SK-N-SH treated with all-trans-retinoic acid at 6 μM for 48 hours (cell line): ENCODE results near the gene REPIN1.

Experiments used
- ATAC-seq: fragments of 200-7000 bp; cut with Tn5 transposase; 3 replicates; pipeline ENCODE4 v1.9.1; 2020; ENCODE audit warnings: mild to moderate bottlenecking, moderate library complexity
- ARNTL ChIP-seq: fragments of 450-650 bp; formaldehyde crosslinking; IDR thresholded peaks from 2 replicates; pipeline ENCODE4 v1.5.0; 2020; ENCODE audit warnings: low read depth, mild to moderate bottlenecking, moderate library complexity, borderline replicate concordance
- BACH2 ChIP-seq: fragments of 250-450 bp; sonication (Bioruptor Pico); IDR thresholded peaks from 2 replicates; pipeline ENCODE4 v1.9.0; 2021; ENCODE audit warnings: mild to moderate bottlenecking, borderline replicate concordance
- CSDC2 ChIP-seq: fragments of 250-450 bp; sonication (Bioruptor Pico); IDR thresholded peaks from 2 replicates; pipeline ENCODE4 v1.5.0; 2020; ENCODE audit warnings: mild to moderate bottlenecking, moderate library complexity
- ESRRG ChIP-seq: fragments of 250-450 bp; sonication (Bioruptor Pico); IDR thresholded peaks from 2 replicates; pipeline ENCODE4 v1.6.1; 2021; ENCODE audit warnings: mild to moderate bottlenecking
- GLIS3 ChIP-seq: fragments of 250-450 bp; sonication (Bioruptor Pico); IDR thresholded peaks from 2 replicates; pipeline ENCODE4 v1.5.0; 2020; ENCODE audit warnings: mild to moderate bottlenecking, moderate library complexity
- ISL1 ChIP-seq: fragments of 250-450 bp; sonication (Bioruptor Pico); IDR thresholded peaks from 2 replicates; pipeline ENCODE4 v2.1.2; 2022; ENCODE audit warnings: mild to moderate bottlenecking, moderate library complexity
- OSR1 ChIP-seq: fragments of 250-450 bp; sonication (Bioruptor Pico); IDR thresholded peaks from 2 replicates; pipeline ENCODE4 v1.8.0; 2022; ENCODE audit warnings: moderate library complexity, mild to moderate bottlenecking, inconsistent platforms
- PATZ1 ChIP-seq: fragments of 250-450 bp; sonication (Bioruptor Pico); IDR thresholded peaks from 2 replicates; pipeline ENCODE4 v1.8.0; 2020; ENCODE audit warnings: mild to moderate bottlenecking, moderate library complexity, borderline replicate concordance
- RARB ChIP-seq: fragments of 250-450 bp; sonication (Bioruptor Pico); IDR thresholded peaks from 2 replicates; pipeline ENCODE4 v1.8.0; 2021; ENCODE audit warnings: mild to moderate bottlenecking, moderate library complexity
- SNAI2 ChIP-seq: fragments of 250-450 bp; sonication (Bioruptor Pico); IDR thresholded peaks from 2 replicates; pipeline ENCODE4 v1.5.0; 2020; ENCODE audit warnings: mild to moderate bottlenecking, moderate library complexity
- TCF4 ChIP-seq: fragments of 250-450 bp; sonication (Bioruptor Pico); IDR thresholded peaks from 2 replicates; pipeline ENCODE4 v1.8.0; 2021; ENCODE audit warnings: mild to moderate bottlenecking, moderate library complexity, borderline replicate concordance
- TOX ChIP-seq: fragments of 250-450 bp; sonication (Bioruptor Pico); IDR thresholded peaks from 2 replicates; pipeline ENCODE4 v1.8.0; 2021; ENCODE audit warnings: mild to moderate bottlenecking, moderate library complexity, borderline replicate concordance
- TSHZ2 ChIP-seq: fragments of 250-450 bp; sonication (Bioruptor Pico); IDR thresholded peaks from 2 replicates; pipeline ENCODE4 v1.5.0; 2020; ENCODE audit warnings: mild to moderate bottlenecking, moderate library complexity
- ZC3H10 ChIP-seq: fragments of 250-450 bp; sonication (Bioruptor Pico); IDR thresholded peaks from 2 replicates; pipeline ENCODE4 v1.5.1; 2021; ENCODE audit warnings: mild to moderate bottlenecking, moderate library complexity
- ZFP3 ChIP-seq: fragments of 250-450 bp; sonication (Bioruptor Pico); IDR thresholded peaks from 2 replicates; pipeline ENCODE4 v1.5.0; 2020; ENCODE audit warnings: mild to moderate bottlenecking, moderate library complexity
- ZNF565 ChIP-seq: fragments of 450-650 bp; formaldehyde crosslinking; conservative IDR thresholded peaks from 2 replicates; pipeline ENCODE4 v1.5.0; 2020; ENCODE audit warnings: low read depth, mild to moderate bottlenecking, moderate library complexity
- ZNF70 ChIP-seq: fragments of 450-650 bp; formaldehyde crosslinking; IDR thresholded peaks from 2 replicates; pipeline ENCODE4 v1.5.0; 2020; ENCODE audit warnings: mild to moderate bottlenecking, moderate library complexity
- TF ChIP-seq, protein P1 (sequence below): fragments of 250-450 bp; sonication (Bioruptor Pico); IDR thresholded peaks from 2 replicates; pipeline ENCODE4 v1.5.1; 2020; ENCODE audit warnings: low read depth, mild to moderate bottlenecking, moderate library complexity
- TF ChIP-seq, protein P2 (sequence below): fragments of 250-450 bp; sonication (Bioruptor Pico); IDR thresholded peaks from 2 replicates; pipeline ENCODE4 v1.8.0; 2021; ENCODE audit warnings: low read depth, mild to moderate bottlenecking, moderate library complexity, borderline replicate concordance

REPIN1 gene

GRCh38 chr7:150326657-150327268 is 41.9 kb upstream of the REPIN1 start:
- no peak for TF ChIP-seq PATZ1 (CRISPR knock-in tag)
- no peak for TF ChIP-seq RARB (CRISPR knock-in tag)
- TF ChIP-seq TSHZ2 (CRISPR knock-in tag) = no peak
- no peak for TF ChIP-seq GLIS3 (CRISPR knock-in tag)
- TF ChIP-seq, protein P1, sequence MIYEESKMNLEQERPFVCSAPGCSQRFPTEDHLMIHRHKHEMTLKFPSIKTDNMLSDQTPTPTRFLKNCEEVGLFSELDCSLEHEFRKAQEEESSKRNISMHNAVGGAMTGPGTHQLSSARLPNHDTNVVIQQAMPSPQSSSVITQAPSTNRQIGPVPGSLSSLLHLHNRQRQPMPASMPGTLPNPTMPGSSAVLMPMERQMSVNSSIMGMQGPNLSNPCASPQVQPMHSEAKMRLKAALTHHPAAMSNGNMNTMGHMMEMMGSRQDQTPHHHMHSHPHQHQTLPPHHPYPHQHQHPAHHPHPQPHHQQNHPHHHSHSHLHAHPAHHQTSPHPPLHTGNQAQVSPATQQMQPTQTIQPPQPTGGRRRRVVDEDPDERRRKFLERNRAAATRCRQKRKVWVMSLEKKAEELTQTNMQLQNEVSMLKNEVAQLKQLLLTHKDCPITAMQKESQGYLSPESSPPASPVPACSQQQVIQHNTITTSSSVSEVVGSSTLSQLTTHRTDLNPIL (CRISPR knock-in tag) = no peak
- no peak for TF ChIP-seq ARNTL
- TF ChIP-seq ZNF565 (CRISPR knock-in tag) = no peak
- TF ChIP-seq ZFP3 = no peak
- TF ChIP-seq CSDC2 = no peak
- TF ChIP-seq TOX (CRISPR knock-in tag) = no peak
- no peak for TF ChIP-seq OSR1 (CRISPR knock-in tag)
- TF ChIP-seq, protein P2, sequence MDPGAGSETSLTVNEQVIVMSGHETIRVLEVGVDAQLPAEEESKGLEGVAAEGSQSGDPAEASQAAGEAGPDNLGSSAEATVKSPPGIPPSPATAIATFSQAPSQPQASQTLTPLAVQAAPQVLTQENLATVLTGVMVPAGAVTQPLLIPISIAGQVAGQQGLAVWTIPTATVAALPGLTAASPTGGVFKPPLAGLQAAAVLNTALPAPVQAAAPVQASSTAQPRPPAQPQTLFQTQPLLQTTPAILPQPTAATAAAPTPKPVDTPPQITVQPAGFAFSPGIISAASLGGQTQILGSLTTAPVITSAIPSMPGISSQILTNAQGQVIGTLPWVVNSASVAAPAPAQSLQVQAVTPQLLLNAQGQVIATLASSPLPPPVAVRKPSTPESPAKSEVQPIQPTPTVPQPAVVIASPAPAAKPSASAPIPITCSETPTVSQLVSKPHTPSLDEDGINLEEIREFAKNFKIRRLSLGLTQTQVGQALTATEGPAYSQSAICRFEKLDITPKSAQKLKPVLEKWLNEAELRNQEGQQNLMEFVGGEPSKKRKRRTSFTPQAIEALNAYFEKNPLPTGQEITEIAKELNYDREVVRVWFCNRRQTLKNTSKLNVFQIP (CRISPR knock-in tag) = no peak
- TF ChIP-seq SNAI2 = no peak
- TF ChIP-seq ZNF70 = no peak
- TF ChIP-seq TCF4 (CRISPR knock-in tag) = no peak
- TF ChIP-seq BACH2 (CRISPR knock-in tag) = no peak
- no peak for TF ChIP-seq ZC3H10 (CRISPR knock-in tag)
- no peak for ATAC-seq

DNA sequence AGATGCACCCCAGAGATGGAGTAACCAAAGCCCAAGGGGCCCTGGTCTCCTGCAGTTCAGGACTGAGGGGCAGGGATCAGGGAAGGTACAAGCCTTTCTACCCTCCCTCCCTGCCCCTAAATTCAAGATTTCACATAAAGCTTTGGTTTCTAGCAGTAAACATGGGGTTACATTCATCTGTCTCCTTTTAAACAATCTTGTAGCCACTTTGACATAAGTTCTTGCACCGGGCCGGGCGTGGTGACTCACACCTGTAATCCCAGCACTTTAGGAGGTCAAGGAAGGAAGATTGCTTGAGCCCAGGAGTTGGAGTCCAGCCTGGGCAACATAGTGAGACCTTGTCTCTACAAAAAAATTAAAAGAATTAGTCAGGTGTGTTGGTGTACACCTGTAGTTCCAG is 41.3 kb upstream of the REPIN1 start:
- no peak for ATAC-seq

More for the DNA sequence above, 41.3 kb upstream of the REPIN1 start:
- no peak for TF ChIP-seq BACH2 (CRISPR knock-in tag)
- TF ChIP-seq PATZ1 (CRISPR knock-in tag) = no peak
- TF ChIP-seq SNAI2 = no peak
- TF ChIP-seq GLIS3 (CRISPR knock-in tag) = no peak
- no peak for TF ChIP-seq OSR1 (CRISPR knock-in tag)
- TF ChIP-seq, protein P2 (CRISPR knock-in tag) = no peak
- no peak for TF ChIP-seq ESRRG (CRISPR knock-in tag)
- TF ChIP-seq TOX (CRISPR knock-in tag) = no peak
- TF ChIP-seq ISL1 (CRISPR knock-in tag) = no peak
- no peak for TF ChIP-seq ZFP3
- no peak for TF ChIP-seq RARB (CRISPR knock-in tag)
- TF ChIP-seq TSHZ2 (CRISPR knock-in tag) = no peak
- no peak for TF ChIP-seq ARNTL
- TF ChIP-seq TCF4 (CRISPR knock-in tag) = no peak
- no peak for TF ChIP-seq ZNF70
